C1 segment of cervical spinal cord (tissue), 14 donors: ENCODE data around the gene TMEM158.
A peak's percentile ranks its signal among the peaks of the same experiment; 100 is the strongest.

Experiments
- DNase-seq, 14 donors: peaks; one replicate each; lab custom pipeline; 2025; lab: John Stamatoyannopoulos, UW

TMEM158 gene

GRCh38 chr3:45234250-45234649 lies 8.2 kb upstream of the TMEM158 start:
- no peak for DNase-seq

GRCh38 chr3:45232521-45232920 lies 6.4 kb upstream of the TMEM158 start:
- DNase-seq: no peak

- DNase-seq: no peak
These were observed 1.9 kb upstream of the TMEM158 start for GRCh38 chr3:45227946-45228345.

GRCh38 chr3:45227071-45227820 lies 1.2 kb upstream of the TMEM158 start:
- DNase-seq: no peak

- peak in 2 of 14 donors; percentile 19 to 36 for DNase-seq
These were observed 452 bp downstream of the TMEM158 start for GRCh38 chr3:45225465-45226205.

- peak in 13 of 14 donors; percentile 13 to 77 (median 57) for DNase-seq
These were observed 1.1 kb downstream of the TMEM158 start for GRCh38 chr3:45224824-45225464.

- no peak for DNase-seq
These were observed 2.0 kb downstream of the TMEM158 start for GRCh38 chr3:45223889-45224727.

GRCh38 chr3:45219694-45220093 lies 6.4 kb downstream of the TMEM158 start:
- DNase-seq: no peak

GRCh38 chr3:45218578-45219390 lies 7.3 kb downstream of the TMEM158 start:
- no peak for DNase-seq

GRCh38 chr3:45216021-45216609 lies 10.0 kb downstream of the TMEM158 start:
- no peak for DNase-seq

- DNase-seq: no peak
These were observed 10.6 kb downstream of the TMEM158 start for GRCh38 chr3:45215466-45215865.

GRCh38 chr3:45214061-45214680 lies 11.9 kb downstream of the TMEM158 start:
- no peak for DNase-seq

- no peak for DNase-seq
These were observed 14.0 kb downstream of the TMEM158 start for GRCh38 chr3:45212095-45212468.

- no peak for DNase-seq
These were observed 14.5 kb downstream of the TMEM158 start for GRCh38 chr3:45211466-45212094.

- peak in 10 of 14 donors; percentile 7 to 66 (median 20) for DNase-seq
These were observed 15.6 kb downstream of the TMEM158 start for GRCh38 chr3:45210308-45211041.

- DNase-seq: no peak
These were observed 16.6 kb downstream of the TMEM158 start for GRCh38 chr3:45209526-45209925.

GRCh38 chr3:45208586-45208985 lies 17.5 kb downstream of the TMEM158 start:
- no peak for DNase-seq

GRCh38 chr3:45207446-45207845 lies 18.6 kb downstream of the TMEM158 start:
- DNase-seq: no peak

- DNase-seq: no peak
These were observed 21.0 kb downstream of the TMEM158 start for GRCh38 chr3:45205126-45205525.
